NCI-H748 (cell line): ENCODE results near the gene TMEM201.
A peak's percentile ranks its signal among the peaks of the same experiment; 100 is the strongest.

Experiments
- DNase-seq: peaks from one replicate; lab custom pipeline; 2025; ENCODE audit not compliant: unreplicated experiment; lab: John Stamatoyannopoulos, UW

Gene TMEM201

DNA sequence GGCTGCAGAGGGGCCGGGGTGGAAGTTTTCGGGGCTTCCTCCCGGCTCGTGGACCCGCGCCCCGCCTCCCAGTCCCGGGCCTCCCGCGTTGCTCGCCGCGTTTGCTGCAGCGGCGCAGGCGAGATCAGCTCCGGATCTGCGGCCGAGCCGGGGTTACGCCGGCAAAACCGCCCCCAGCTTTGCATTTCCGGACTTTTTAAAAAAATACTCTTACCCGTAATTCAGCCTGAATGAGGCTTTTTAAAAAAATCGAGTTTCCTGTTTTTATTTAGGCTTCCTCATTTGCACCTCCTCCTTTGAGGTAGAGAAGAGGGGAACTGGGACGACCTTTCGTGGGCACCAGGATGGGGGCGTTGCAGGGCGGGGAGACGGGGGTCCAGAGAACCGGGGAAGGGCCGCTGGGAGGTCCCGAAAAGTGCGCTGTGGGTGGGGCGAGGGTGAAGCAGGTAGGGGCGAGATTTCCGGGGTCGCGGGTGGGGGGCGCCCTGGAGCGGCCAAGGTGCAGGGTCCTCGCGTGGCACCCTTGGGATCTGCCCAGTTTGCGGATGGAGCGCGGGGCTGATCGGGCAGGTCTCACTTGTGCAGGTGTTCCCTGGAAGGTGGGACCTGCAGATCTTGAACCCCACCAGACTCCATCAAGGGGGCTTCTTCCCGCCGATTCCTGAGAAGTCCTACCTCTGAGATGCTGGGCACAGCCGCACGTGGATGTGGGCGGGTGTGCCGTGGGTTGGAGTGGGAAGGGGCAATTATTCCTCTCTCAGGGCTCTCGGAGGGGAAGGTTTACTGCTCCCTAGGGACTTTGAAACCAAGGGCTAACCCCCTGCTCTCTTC lies 63.9 kb downstream of the TMEM201 start:
- DNase-seq: peak; percentile 29

DNA sequence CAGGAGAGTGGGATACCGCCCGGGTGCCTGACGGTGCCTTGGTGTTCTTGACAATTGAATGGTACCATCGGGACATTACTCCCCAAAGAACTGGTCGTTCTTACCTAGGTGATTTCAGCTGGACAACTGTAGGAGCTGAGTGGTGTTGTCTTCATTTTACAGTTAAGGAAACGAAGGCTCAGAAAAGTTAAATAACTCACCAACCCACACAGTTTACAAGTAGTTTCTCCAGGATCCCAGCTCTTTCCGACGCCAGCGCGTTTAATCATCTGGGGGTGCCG lies 64.4 kb downstream of the TMEM201 start:
- no peak for DNase-seq

- DNase-seq: no peak
Measured at GRCh38 chr1:9653491-9654050, 64.9 kb downstream of the TMEM201 start.

- no peak for DNase-seq
Measured at GRCh38 chr1:9654051-9654833, 65.5 kb downstream of the TMEM201 start.

DNA sequence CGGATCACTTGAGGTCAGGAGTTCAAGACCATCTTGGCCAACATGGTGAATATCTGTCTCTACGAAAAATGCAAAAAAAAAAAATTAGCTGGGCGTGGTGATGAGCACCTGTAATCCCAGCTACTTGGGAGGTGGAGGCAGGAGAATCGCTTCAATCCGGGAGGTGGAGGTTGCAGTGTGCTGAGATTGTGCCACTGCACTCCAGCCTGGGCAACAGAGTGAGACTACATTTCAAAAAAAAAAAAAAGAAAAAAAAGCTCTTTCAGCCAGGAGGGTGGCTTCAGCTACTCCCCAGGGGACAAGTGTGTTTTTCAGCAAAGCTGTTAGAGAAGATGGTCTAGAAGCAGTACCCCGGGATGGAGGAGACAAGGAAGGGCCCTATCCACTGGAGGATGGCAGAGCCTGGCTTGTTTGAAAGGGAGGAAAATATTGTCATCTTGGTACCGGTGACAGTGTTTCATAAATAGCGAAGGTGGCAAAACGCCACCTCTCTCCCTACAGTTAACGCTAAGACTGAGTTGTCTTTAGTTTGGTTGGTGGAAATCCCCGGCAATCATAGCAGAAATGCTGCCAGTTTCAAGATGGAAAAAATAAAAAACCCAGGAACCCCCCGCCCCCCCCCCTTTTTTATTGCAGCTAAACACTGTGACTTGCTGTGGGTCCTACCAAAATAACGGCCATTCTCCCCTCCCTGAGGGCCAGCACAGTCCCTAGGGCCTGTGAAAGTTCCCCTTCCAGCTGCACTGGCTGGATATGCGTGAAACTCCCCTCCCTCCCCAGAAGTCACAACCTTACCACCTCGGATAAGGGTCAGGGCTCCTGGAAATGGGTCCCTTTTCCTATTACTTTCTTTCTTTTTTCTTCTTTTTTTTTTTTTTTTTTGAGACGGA lies 66.4 kb downstream of the TMEM201 start:
- DNase-seq: no peak

DNA sequence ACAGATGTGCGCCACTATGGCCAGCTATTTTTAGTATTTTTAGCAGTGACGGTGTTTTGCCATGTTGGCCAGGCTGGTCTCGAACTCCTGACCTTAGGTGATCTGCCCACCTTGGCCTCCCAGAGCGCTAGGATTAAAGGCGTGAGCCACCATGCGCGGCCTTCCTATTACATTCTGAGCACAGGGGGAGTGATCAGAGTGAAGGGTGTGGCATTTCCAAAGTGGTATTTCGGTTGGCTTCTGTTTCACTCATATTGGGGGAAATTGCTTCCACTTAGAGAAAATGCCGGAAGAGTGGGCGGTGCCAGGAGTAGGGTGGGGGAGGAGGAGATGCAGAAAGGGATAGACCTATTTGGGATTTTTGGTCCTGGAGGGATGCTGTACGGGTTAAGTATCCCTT lies 67.1 kb downstream of the TMEM201 start:
- no peak for DNase-seq

DNA sequence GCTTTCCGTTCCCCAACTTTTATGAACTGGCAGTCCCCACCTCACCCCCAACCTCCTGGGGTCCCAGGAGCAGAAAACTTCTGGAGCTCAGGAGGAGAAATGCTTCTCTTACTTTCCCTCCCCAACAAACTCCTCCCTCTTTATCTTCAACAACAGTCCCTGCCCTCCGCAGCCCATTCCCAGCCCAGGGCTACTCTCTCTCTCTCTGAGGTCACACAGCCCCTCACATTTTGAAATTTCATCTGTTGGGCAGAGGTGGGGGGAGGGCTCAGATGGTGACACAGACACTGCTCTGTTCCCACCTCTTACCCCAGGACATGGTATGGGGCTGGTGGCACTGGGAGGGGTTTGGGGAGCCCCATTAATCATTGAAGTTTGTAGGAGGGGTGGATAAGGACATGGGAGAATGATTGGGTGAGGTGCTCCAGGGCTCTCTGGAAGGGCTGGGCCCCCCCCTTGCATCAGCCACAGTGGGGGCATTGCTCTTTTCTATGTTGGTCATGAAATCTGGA lies 68.9 kb downstream of the TMEM201 start:
- DNase-seq: no peak

- no peak for DNase-seq
Measured at GRCh38 chr1:9658199-9658598, 69.5 kb downstream of the TMEM201 start.

GRCh38 chr1:9659328-9659727 lies 70.6 kb downstream of the TMEM201 start:
- DNase-seq: no peak

- DNase-seq: no peak
Measured at GRCh38 chr1:9663257-9663656, 74.5 kb downstream of the TMEM201 start.
